Prostate gland (tissue), 2 donors: ENCODE data around the gene KIAA0040.

Experiments
- CTCF ChIP-seq, 4 experiments: fragments of 200-600 bp in 2 of 4; fragments of 450-650 bp in 2 of 4; sonication (generic) in 2 of 4; IDR thresholded peaks; 1 replicate in 3 of 4; 2 replicates in 1 of 4; pipeline ENCODE4 v1.5.1; 2016 to 2019; ENCODE audit warnings: antibody characterized with exemption in 4 of 4, mild to moderate bottlenecking in 2 of 4, moderate library complexity in 2 of 4
- POLR2A ChIP-seq: fragments of 450-650 bp; IDR thresholded peaks from one replicate; pipeline ENCODE4 v1.6.1; 2016; ENCODE audit warnings: antibody characterized with exemption, mild to moderate bottlenecking
- POLR2AphosphoS5 ChIP-seq: sonication (generic); formaldehyde crosslinking; IDR thresholded peaks from one replicate; pipeline ENCODE4 v1.6.1; 2017; ENCODE audit warnings: antibody characterized with exemption

- TF ChIP-seq CTCF (IDR thresholded peaks at IDR 0.05) (no peak), POLR2A (no peak), POLR2AphosphoS5 (no peak)
These were observed 23.9 kb upstream of the KIAA0040 start for GRCh38 chr1:175216444-175216843.
